Suprapubic skin (tissue), 4 donors: ENCODE data around the gene OR7D4. TPM values are rescaled to one million over a fixed set of nuclear protein-coding genes. Genes with fewer than 3 reads are reported as not detected.
A peak's percentile ranks its signal among the peaks of the same experiment; 100 is the strongest.
"Not testable (repeated sequence)": the region's sequence is repeated elsewhere in the genome, so short reads cannot be mapped to it uniquely, and the experiment has no call there.

Experiments used
- DNase-seq, 2 donors: peaks; one replicate each; pipeline ENCODE4 v3.0.0-alpha.2; 2019; ENCODE audit warnings: low spot score in 2 of 2
- H3K27ac ChIP-seq: fragments of 200-600 bp; sonication (generic); one replicate; pipeline ENCODE4 v1.5.1; 2019
- H3K27me3 ChIP-seq: fragments of 200-600 bp; sonication (generic); one replicate; pipeline ENCODE4 v1.5.1; 2019
- H3K36me3 ChIP-seq: fragments of 200-600 bp; sonication (generic); one replicate; pipeline ENCODE4 v1.5.1; 2019
- H3K4me1 ChIP-seq: fragments of 200-600 bp; sonication (generic); one replicate; pipeline ENCODE4 v1.5.1; 2019
- H3K4me3 ChIP-seq: fragments of 200-600 bp; sonication (generic); one replicate; pipeline ENCODE4 v1.5.1; 2019; ENCODE audit warnings: mild to moderate bottlenecking
- H3K9me3 ChIP-seq: fragments of 200-600 bp; sonication (generic); one replicate; pipeline ENCODE4 v1.5.1; 2019
- EP300 ChIP-seq: sonication (generic); formaldehyde crosslinking; IDR thresholded peaks from one replicate; pipeline ENCODE4 v1.6.1; 2017; ENCODE audit warnings: antibody characterized with exemption
- POLR2A ChIP-seq, 2 donors: fragments of 450-650 bp; IDR thresholded peaks; one replicate each; pipeline ENCODE4 v1.6.1; 2017; ENCODE audit warnings: antibody characterized with exemption in 2 of 2, mild to moderate bottlenecking in 2 of 2, moderate library complexity in 2 of 2
- POLR2AphosphoS5 ChIP-seq, 3 donors: sonication (generic); formaldehyde crosslinking; IDR thresholded peaks; one replicate each; pipeline ENCODE4 v1.6.1; 2017; ENCODE audit warnings: antibody characterized with exemption in 3 of 3
- WGBS: methylation state at CpG from one replicate; pipeline ENCODE4 v1.1.5; 2018; 5-methylcytosine and 5-hydroxymethylcytosine counted together
- total RNA-seq, 4 donors: library from RNA; depleted of rRNA; stranded (reverse); fragments of >200 nt; gene quantifications; one replicate each; pipeline ENCODE4 v1.1.0, GENCODE V29; 2016
- TF ChIP-seq, protein P1 (sequence below), 2 donors: fragments of 200-600 bp in 1 of 2; fragments of 450-650 bp in 1 of 2; sonication (generic) in 1 of 2; IDR thresholded peaks; one replicate each; pipeline ENCODE4 v1.5.1; 2016 to 2019; ENCODE audit warnings: antibody characterized with exemption in 2 of 2, mild to moderate bottlenecking in 1 of 2, moderate library complexity in 1 of 2

The OR7D4 gene
- total RNA-seq, result not detected

GRCh38 chr19:9219489-9219888, at the start of gene OR7D4:
OR7D4 (minus strand) TSS chr19:9219589; CDS start chr19:9214837, 4,752 bp downstream.
- H3K27ac ChIP-seq, result no peak within 1 kb of the TSS
- no peaks in the 10 kb centered on the region for H3K4me1 ChIP-seq
- H3K36me3 ChIP-seq, result no peaks in the 10 kb centered on the region
- no peaks in the 10 kb centered on the region for H3K27me3 ChIP-seq
- no peak within 1 kb of the TSS for H3K4me3 ChIP-seq
- DNase-seq, result no peak
- H3K9me3 ChIP-seq, result peaks cover 5% of the 10 kb centered on the region
- TF ChIP-seq EP300 (no peak), POLR2AphosphoS5 (IDR thresholded peaks at IDR 0.05) (no peak), POLR2A (IDR thresholded peaks at IDR 0.05) (no peak)
- TF ChIP-seq, protein P1, sequence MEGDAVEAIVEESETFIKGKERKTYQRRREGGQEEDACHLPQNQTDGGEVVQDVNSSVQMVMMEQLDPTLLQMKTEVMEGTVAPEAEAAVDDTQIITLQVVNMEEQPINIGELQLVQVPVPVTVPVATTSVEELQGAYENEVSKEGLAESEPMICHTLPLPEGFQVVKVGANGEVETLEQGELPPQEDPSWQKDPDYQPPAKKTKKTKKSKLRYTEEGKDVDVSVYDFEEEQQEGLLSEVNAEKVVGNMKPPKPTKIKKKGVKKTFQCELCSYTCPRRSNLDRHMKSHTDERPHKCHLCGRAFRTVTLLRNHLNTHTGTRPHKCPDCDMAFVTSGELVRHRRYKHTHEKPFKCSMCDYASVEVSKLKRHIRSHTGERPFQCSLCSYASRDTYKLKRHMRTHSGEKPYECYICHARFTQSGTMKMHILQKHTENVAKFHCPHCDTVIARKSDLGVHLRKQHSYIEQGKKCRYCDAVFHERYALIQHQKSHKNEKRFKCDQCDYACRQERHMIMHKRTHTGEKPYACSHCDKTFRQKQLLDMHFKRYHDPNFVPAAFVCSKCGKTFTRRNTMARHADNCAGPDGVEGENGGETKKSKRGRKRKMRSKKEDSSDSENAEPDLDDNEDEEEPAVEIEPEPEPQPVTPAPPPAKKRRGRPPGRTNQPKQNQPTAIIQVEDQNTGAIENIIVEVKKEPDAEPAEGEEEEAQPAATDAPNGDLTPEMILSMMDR (IDR thresholded peaks at IDR 0.05), result no peak
- 71% methylated on average over 3 of the region's 3 CpGs for WGBS

GRCh38 chr19:9251236-9251635, 31.8 kb upstream of the OR7D4 start:
- Histone ChIP-seq H3K27ac (no peak overlapping the region), H3K36me3 (no peaks in the 10 kb centered on the region), H3K4me3 (no peak overlapping the region), H3K27me3 (no peaks in the 10 kb centered on the region), H3K4me1 (no peaks in the 10 kb centered on the region), H3K9me3 (peaks cover 4% of the 10 kb centered on the region)
- WGBS, result 82% methylated on average over 5 of the region's 5 CpGs
- TF ChIP-seq EP300 (no peak), POLR2AphosphoS5 (IDR thresholded peaks at IDR 0.05) (no peak), POLR2A (IDR thresholded peaks at IDR 0.05) (no peak)
- TF ChIP-seq, protein P1 (IDR thresholded peaks at IDR 0.05), result no peak
- no peak for DNase-seq

DNA sequence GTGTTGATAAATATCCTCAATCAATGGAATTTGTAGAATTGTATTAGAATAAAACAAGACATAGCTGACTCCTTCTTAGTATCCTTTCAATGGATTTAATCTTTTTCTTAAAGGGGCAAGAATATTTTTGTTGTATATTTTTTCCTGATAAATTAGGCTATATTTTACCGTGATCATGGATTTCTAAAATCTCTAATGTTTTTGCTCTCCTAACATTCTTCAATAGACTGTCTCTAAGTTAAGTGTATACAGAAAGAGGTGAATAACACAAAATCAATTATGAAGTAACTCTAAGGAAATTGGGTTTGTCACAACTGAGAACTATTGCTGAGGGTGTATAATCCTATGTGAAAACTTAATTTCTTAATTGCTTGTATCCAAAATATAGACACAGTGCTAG, 31.2 kb upstream of the OR7D4 start, which contains the start of gene OR7E24:
TSS of gene OR7E24 (plus strand) at position 301 of the 400 bp plus-strand sequence. CDS start 114 bp downstream, outside the sequence.
- Histone ChIP-seq H3K9me3 (peaks cover 4% of the 10 kb centered on the region), H3K27ac (no peak within 1 kb of the TSS), H3K27me3 (no peaks in the 10 kb centered on the region), H3K4me3 (no peak within 1 kb of the TSS), H3K36me3 (no peaks in the 10 kb centered on the region), H3K4me1 (no peaks in the 10 kb centered on the region)
- TF ChIP-seq EP300 (no peak), POLR2AphosphoS5 (IDR thresholded peaks at IDR 0.05) (no peak), POLR2A (IDR thresholded peaks at IDR 0.05) (no peak)
- TF ChIP-seq, protein P1 (IDR thresholded peaks at IDR 0.05), result no peak
- DNase-seq, result no peak
- WGBS, result 81% methylated on average over 1 of the region's 1 CpG

DNA sequence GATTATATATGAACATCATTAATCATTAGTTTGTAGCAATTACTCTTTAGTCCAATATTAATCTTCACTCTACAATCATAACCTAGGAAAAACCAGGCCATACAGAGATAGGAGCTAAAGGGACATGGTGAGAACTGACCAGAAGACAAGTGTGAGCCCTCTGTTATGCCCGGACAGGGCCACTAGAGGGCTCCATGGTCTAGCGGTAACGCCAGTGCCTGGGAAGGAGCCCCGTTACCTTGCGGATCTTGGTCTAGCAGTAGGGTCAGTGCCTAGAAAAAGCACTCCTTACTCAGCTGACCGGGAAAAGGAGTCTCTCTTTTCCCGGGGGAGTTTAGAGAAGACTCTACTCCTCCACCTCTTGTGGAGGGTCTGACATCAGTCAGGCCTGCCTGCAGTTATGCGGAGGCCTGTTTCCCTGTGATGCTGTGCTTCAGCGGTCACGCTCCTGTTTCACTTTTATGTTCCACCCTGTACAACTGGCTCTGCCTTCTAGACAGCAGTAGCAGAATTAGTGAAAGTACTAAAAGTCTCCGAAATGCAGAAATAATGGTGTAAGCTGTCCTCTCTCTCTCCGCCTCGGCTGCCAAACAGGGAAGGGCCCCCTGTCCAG, 13.8 kb downstream of the OR7D4 start:
- 31% methylated on average over 12 of the region's 13 CpGs for WGBS
- Histone ChIP-seq H3K27me3 (peaks cover 16% of the 10 kb centered on the region), H3K4me1 (no peaks in the 10 kb centered on the region), H3K9me3 (no peaks in the 10 kb centered on the region), H3K27ac (no peak overlapping the region), H3K4me3 (peak overlapping the region; percentile 35), H3K36me3 (no peaks in the 10 kb centered on the region)
- TF ChIP-seq EP300 (no peak), POLR2A (IDR thresholded peaks at IDR 0.05) (no peak)
- TF ChIP-seq, protein P1 (IDR thresholded peaks at IDR 0.05), result peak; percentile 32 to 87
- peak in 1 of 2 donors; percentile 76 for DNase-seq

GRCh38 chr19:9198044-9198443, 21.3 kb downstream of the OR7D4 start:
- H3K36me3 ChIP-seq, H3K4me1 ChIP-seq, DNase-seq, H3K27me3 ChIP-seq, H3K27ac ChIP-seq, H3K4me3 ChIP-seq, H3K9me3 ChIP-seq: not testable (repeated sequence)
- WGBS, result 92% methylated on average over 2 of the region's 2 CpGs

DNA sequence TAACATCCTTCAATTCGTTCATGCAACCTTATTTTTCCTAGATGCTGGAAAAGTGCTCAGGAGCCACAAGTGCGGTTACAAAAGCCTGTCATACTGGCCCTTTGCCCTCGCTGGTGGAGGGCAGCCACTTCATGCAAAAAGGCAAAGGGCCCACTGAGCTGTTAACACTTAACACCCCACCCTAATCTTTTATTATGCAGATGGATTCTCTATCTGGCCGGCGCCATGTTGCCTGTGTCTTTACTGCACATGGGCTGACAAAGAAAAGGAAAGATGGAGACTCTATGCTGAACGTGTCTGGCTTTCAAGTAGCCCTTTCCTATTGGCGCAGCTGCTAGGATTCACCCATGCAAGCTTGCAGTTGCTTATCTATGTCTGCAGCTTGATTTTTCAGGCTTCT, 29.9 kb downstream of the OR7D4 start:
- Histone ChIP-seq H3K4me1 (no peaks in the 10 kb centered on the region), H3K4me3 (no peak overlapping the region), H3K36me3 (no peaks in the 10 kb centered on the region), H3K9me3 (peaks cover 10% of the 10 kb centered on the region), H3K27me3 (peaks cover 3% of the 10 kb centered on the region), H3K27ac (no peak overlapping the region)
- TF ChIP-seq, protein P1 (IDR thresholded peaks at IDR 0.05), result no peak
- TF ChIP-seq POLR2A (IDR thresholded peaks at IDR 0.05) (no peak), POLR2AphosphoS5 (IDR thresholded peaks at IDR 0.05) (no peak), EP300 (no peak)
- DNase-seq, result no peak
- WGBS, result 71% methylated on average over 7 of the region's 7 CpGs
